Right renal cortex interstitium (tissue), 3 donors: Measurements from ENCODE around the gene MTTP. TPM values are rescaled to one million over a fixed set of nuclear protein-coding genes. Genes with fewer than 3 reads are reported as not detected.

ENCODE experiments used
- DNase-seq, 3 donors: peaks; one replicate each; pipeline ENCODE4 v3.0.0-alpha.2; 2013; ENCODE audit warnings: low read depth in 3 of 3, low spot score in 2 of 3
- polyA plus RNA-seq, 3 donors: library from polyadenylated mRNA; unstranded; fragments of 120-200 nt; gene quantifications; one replicate each; pipeline ENCODE4 v1.2.1, GENCODE V29; 2013; ENCODE audit not compliant: insufficient read length in 3 of 3

The MTTP gene
- polyA plus RNA-seq, 3 donors = 8.7 to 17.5 (median 13.2) TPM

DNA sequence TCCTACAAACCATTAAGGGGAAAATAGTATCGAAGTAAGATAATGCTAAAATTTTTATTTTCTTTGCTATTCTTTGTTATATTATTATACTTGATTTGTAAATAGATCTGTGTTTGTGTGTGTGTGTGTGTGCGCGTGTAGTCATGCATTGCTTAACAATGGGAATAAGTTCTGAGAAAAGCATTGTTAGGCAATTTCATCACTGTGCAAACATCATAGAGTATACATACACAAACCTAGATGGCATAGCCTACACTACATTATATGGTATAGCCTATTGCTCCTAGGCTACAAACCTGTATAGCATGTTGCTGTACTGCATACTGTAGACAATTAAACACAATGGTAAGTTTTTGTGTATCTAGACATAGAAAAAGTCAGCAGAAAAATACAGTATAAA lies 17.1 kb downstream of the MTTP start:
- DNase-seq = no peak

- no peak for DNase-seq
These were observed 19.4 kb downstream of the MTTP start for GRCh38 chr4:99593781-99594641.

DNA sequence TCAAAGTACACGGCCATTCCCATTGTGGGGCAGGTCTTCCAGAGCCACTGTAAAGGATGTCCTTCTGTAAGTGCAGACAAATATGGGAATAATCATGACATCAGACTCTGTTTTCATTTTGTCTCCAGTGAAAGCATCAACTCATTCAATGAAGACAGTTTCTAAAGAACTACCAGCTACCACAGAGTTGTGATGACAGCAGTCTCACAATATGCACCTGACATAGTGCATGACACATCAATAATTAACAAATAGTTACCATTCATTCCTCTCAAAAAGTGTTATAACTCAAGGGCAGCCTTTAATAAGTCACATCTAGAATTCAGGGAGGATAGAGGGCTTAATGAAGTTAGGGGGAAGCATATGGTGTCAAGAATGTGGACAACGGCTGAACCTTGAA lies 20.2 kb downstream of the MTTP start:
- DNase-seq = no peak

DNA sequence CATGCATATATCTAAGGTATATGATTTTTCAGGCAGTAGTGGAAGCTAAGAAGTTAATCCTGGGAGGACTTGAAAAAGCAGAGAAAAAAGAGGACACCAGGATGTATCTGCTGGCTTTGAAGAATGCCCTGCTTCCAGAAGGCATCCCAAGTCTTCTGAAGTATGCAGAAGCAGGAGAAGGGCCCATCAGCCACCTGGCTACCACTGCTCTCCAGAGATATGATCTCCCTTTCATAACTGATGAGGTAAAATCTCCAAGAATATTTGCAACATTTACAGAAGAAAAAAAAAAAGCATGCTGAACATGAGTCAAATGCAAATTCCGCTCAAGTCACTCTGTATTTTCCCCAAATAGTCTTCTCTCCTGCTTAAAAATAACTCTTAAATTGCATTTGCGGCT lies 32.1 kb downstream of the MTTP start:
- no peak for DNase-seq

- no peak for DNase-seq
These were observed 33.8 kb downstream of the MTTP start for GRCh38 chr4:99608417-99608816.

DNA sequence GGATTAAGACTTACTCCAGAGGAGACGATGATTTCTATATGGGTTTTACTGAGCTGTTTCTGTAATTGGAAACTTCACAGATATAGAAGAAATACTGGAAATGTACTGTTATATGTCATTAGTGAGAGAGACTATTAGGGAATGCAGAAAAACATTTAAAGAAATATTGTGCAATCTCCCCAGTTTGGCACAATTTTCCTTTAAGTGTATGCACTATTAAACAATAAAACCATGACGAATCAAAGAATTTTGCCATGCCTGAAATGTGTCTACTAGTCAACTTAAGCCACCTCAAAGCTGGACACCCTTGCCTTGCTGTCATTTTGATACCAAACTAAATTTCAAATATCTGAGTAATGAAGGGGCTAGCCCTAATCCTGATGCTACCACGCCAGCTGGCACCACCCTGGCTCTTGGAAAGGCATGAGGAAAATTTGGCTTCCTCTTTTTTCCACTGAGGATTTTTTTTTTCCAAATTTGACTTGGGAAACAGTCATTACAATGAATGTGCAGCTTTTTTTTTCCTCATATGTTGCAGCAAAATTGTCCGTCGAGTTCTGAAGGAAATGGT lies 36.1 kb downstream of the MTTP start:
- DNase-seq = no peak

DNA sequence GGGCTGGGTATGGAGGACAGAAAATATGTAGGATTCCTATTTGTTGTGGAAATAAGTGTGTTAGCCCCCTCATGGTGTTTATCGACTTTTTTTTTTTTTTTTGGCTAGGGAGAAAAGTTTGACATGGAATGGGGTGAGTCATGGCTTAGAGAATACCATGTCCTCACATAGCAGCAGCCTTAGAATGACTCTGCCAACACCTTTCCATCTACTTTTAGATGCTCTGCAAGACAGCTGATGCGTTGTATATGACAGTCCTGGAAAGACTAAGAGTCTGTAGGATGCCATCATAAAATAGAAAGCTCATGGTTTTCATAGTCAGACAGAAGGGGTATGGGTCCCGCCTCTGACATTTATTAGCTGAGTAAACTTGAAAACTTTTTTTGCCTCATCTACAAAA lies 37.7 kb downstream of the MTTP start:
- DNase-seq = no peak

GRCh38 chr4:99612704-99613103 lies 38.1 kb downstream of the MTTP start:
- no peak for DNase-seq

DNA sequence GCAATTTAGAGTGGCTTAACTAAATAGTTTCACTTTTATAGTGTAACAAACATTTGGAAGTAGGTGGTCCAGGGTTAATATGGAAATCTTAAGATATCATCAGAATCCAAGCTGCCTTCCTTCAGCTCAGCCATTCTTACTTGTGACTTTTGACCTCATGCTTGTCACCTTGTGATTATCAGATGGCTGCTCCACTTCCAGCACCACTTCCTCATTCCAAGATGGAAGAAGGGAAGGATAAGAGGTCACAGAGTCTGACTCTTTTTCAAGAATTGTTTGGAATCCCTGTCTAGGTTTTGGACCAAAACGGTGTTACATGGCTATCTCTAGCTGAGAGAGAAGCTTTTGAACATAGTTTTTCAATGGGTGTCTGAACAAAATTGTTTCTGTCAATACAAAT lies 39.9 kb downstream of the MTTP start:
- no peak for DNase-seq

DNA sequence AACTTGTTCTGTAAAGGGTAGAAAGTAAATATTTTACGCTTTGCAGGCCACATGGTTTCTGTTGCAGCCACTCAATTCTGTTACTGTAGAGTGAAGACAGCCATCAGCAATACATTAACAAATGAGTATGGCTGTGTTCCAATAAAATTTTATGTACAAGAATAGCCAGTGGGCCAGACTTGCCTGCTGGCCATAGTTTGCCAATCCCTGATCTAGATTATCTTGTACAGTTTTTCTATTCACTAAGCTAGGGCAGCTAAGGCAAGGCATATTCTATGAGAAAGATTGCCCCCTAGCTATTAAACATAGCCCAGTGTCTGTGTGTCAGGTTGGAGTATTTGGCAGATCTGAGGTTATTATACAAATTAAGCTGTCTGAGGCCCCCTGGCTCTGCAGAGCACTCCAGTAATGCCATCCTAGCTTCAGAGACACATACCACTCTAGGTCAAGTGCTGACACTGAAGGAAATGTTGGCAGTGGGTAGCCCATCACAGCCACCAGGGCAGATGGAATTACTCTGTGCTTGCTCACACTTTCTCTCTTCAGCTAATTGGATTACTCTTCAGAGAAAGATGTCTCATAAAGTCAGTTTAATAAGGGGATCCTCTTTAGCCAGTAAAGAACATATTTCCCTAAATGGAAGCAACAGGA lies 40.7 kb downstream of the MTTP start:
- DNase-seq = no peak

GRCh38 chr4:99617374-99617773 lies 42.8 kb downstream of the MTTP start:
- DNase-seq = no peak

DNA sequence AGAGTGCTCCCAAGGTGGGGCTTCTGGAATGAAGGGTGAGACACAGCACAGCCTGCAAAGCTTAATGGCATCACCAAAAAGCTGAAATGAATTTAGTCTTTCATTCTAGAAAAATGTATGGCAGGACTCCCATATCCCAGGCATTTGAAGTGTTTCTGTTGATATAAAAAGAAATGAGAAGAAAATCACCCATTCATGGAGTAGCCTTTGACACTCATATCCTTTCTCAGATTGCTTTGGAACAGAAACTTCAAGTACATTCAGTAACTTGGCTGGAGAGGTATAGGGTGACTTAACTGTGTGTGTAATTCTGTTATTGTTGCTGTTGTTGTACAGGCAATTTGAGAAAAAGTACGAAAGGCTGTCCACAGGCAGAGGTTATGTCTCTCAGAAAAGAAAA lies 47.7 kb downstream of the MTTP start:
- no peak for DNase-seq

GRCh38 chr4:99624141-99624719 lies 49.6 kb downstream of the MTTP start:
- no peak for DNase-seq

DNA sequence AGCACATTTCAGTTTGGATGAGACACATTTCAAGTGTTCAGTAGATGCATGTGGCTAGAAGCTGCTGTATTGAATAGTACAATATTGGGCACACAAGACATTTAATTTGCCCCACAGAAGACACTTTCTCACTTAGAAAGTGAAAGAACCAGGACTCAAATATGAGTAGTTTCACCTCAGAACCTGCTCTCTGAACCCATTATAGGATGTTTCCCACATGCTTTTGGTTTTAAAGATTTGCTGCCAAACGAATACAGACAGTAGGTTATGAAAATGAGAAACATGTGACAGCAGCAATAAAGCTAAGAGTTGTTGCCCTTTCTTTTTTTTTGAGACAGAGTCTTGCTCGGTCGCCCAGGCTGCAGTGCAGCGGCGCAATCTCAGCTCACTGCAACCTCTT lies 50.7 kb downstream of the MTTP start:
- no peak for DNase-seq

- DNase-seq = no peak
These were observed 53.4 kb downstream of the MTTP start for GRCh38 chr4:99628040-99628439.

GRCh38 chr4:99629962-99630554 lies 55.4 kb downstream of the MTTP start:
- DNase-seq = no peak

DNA sequence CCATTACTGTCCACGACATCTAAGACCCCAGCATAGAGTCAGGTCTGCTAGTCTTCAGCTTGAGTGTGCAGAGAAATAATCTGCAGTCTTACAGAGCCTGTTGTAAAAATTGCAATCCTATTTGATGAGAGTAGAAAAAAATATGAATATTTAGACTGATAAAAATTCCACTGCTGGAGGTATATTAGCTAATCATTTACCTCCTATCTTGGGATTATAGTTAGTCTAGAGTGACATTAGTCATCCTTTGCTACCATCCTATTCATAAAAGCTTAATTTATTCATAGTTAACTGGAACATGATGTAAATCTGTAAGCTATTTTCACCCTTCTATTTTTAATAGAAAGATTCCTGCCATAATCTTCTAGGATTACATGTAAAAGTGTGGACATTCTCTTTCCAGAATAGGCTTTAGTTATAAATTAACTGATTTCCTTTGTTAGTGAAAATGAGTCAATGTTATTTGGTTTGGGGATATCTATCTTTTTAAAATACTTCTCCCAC lies 56.3 kb downstream of the MTTP start:
- no peak for DNase-seq

- DNase-seq = no peak
These were observed 59.1 kb downstream of the MTTP start for GRCh38 chr4:99633772-99634171.

DNA sequence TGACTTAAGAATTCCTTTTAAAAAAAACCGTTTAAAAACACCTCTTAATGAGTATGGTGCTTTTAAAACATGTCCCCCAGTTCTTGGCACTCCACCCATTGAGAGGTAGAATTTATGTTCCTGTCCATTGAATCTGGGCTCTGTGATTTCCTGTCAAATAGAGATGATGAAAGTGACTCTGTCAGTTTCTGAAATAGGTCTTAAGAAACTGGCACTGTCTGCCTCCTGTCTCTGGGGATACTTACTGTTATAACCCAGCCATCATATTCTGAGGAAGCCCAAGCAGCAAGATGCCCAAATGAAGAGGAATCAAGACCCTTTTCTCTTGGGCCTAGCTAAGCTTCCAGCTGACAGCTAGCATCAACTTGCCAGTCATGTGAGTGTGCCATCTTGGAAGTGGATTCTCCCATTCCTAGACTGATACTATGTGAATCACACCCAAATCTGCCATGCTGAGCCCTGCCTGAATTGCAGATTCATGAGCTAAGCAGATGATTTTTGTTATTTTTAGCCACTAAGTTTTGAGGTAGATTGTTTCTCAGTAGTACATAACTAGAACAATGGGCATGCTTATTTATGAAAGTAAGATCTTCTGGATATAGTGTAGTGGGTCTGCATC lies 60.2 kb downstream of the MTTP start:
- DNase-seq = no peak

GRCh38 chr4:99635601-99636000 lies 61.0 kb downstream of the MTTP start:
- DNase-seq = no peak

DNA sequence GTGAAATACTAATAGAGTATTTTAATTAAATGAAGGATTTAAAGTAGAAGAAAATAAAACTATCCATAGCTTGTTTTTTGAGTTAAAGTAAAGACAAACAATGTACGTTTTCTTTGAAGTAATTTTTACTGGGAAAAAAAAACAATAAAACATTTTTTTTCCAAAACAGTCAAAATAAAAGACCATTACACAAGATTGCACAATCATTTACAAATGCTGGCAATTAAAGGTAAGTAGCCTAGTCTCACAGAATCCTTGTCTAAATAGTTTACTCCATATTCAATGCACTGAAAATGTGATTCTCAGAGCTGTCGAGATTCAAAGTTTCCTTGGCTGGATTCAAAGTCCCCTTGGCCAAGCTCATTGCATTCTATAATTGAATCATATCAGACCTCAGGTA lies 61.8 kb downstream of the MTTP start:
- DNase-seq = no peak
